NCI-H1417 treated with DMSO at 0.1 percent for 48 hours (cell line): ENCODE measurements around the gene GSTM5.
"Not testable (repeated sequence)": the region's sequence is repeated elsewhere in the genome, so short reads cannot be mapped to it uniquely, and the experiment has no call there.

Experiments used
- DNase-seq: peaks from one replicate; lab custom pipeline; 2025; lab: John Stamatoyannopoulos, UW

Gene GSTM5

GRCh38 chr1:109697066-109697465 lies 15.0 kb upstream of the GSTM5 start:
- no peak for DNase-seq

- DNase-seq = not testable (repeated sequence)
Measured at GRCh38 chr1:109697861-109698260, 14.2 kb upstream of the GSTM5 start.

GRCh38 chr1:109702940-109703339 lies 9.1 kb upstream of the GSTM5 start:
- DNase-seq = not testable (repeated sequence)

GRCh38 chr1:109704173-109704572 lies 7.9 kb upstream of the GSTM5 start:
- no peak for DNase-seq

GRCh38 chr1:109705411-109705810 lies 6.6 kb upstream of the GSTM5 start:
- DNase-seq = no peak

- not testable (repeated sequence) for DNase-seq
Measured at GRCh38 chr1:109708949-109709348, 3.1 kb upstream of the GSTM5 start.

GRCh38 chr1:109709822-109710221 lies 2.2 kb upstream of the GSTM5 start:
- DNase-seq = not testable (repeated sequence)

GRCh38 chr1:109712321-109712864 lies 342 bp downstream of the GSTM5 start:
- no peak for DNase-seq

- DNase-seq = no peak
Measured at GRCh38 chr1:109713636-109714035, 1.6 kb downstream of the GSTM5 start.

- no peak for DNase-seq
Measured at GRCh38 chr1:109714661-109715372, 2.8 kb downstream of the GSTM5 start.

GRCh38 chr1:109716121-109716520 lies 4.1 kb downstream of the GSTM5 start:
- no peak for DNase-seq

- DNase-seq = no peak
Measured at GRCh38 chr1:109716570-109717090, 4.6 kb downstream of the GSTM5 start.

- DNase-seq = no peak
Measured at GRCh38 chr1:109717729-109718128, 5.7 kb downstream of the GSTM5 start.

GRCh38 chr1:109718495-109718894 lies 6.4 kb downstream of the GSTM5 start:
- no peak for DNase-seq

- DNase-seq = no peak
Measured at GRCh38 chr1:109719337-109719837, 7.3 kb downstream of the GSTM5 start.

GRCh38 chr1:109721042-109721441 lies 9.0 kb downstream of the GSTM5 start:
- no peak for DNase-seq

GRCh38 chr1:109721971-109722370 lies 9.9 kb downstream of the GSTM5 start:
- no peak for DNase-seq

- no peak for DNase-seq
Measured at GRCh38 chr1:109722908-109723691, 11.0 kb downstream of the GSTM5 start.

- no peak for DNase-seq
Measured at GRCh38 chr1:109724933-109725332, 12.9 kb downstream of the GSTM5 start.

GRCh38 chr1:109725510-109725909 lies 13.5 kb downstream of the GSTM5 start:
- DNase-seq = no peak

GRCh38 chr1:109726007-109726406 lies 14.0 kb downstream of the GSTM5 start:
- no peak for DNase-seq

- no peak for DNase-seq
Measured at GRCh38 chr1:109726728-109727373, 14.8 kb downstream of the GSTM5 start.
